Measurements from ENCODE around the gene FBXL4. TPM values are rescaled to one million over a fixed set of nuclear protein-coding genes. Genes with fewer than 3 reads are reported as not detected.

Gene FBXL4
- total and polyA plus RNA-seq, 2 of the 8 experiments (the other 6 are each of a cell fraction or from before 2014, with no cell fraction given) = 6.9 to 13.8 TPM

DNA sequence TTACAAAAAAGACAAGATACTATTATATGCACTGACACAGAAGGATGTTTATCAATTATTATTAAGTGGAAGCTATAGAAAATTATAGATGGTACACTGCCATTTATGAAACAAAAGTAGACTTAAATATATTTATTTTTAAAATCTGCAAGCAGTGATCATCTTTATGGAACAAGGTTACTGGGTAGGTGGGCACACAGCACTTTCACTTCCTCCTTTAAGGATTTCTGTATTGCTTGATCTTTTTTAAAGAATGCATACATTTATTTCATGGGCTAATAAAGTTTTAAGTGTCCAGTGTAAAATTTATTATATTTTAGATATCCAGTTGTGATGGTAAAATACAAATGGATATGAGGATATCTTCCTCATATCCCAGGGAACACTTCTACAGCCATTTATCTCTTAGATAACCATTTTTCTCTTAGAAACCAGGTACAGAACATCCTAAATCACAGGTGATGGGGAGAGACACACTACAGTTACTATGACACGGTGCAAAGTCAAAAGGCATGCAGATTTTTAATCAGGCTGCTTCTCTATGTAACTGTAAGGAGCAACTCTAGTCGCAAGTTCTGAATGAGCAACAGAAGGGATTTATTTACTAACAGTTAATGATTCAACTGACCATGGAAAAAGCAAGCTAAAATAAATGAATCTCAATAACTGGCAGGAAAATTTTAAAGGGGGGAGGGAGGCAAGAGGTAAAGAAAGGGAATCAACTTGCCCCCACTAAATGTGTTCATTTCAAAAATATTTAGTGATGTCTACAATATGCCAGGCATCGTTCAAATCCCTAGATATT, 2.2 kb downstream of the FBXL4 start (continued):
- TF ChIP-seq, protein P1, sequence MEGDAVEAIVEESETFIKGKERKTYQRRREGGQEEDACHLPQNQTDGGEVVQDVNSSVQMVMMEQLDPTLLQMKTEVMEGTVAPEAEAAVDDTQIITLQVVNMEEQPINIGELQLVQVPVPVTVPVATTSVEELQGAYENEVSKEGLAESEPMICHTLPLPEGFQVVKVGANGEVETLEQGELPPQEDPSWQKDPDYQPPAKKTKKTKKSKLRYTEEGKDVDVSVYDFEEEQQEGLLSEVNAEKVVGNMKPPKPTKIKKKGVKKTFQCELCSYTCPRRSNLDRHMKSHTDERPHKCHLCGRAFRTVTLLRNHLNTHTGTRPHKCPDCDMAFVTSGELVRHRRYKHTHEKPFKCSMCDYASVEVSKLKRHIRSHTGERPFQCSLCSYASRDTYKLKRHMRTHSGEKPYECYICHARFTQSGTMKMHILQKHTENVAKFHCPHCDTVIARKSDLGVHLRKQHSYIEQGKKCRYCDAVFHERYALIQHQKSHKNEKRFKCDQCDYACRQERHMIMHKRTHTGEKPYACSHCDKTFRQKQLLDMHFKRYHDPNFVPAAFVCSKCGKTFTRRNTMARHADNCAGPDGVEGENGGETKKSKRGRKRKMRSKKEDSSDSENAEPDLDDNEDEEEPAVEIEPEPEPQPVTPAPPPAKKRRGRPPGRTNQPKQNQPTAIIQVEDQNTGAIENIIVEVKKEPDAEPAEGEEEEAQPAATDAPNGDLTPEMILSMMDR (IDR thresholded peaks at IDR 0.05; ENCODE audit: control extremely low read depth in 1 of 3, insufficient read depth in 1 of 3, low read depth in 1 of 3, low read length in 3 of 3) = no peak
- no peak for TF ChIP-seq POLR2A (IDR thresholded peaks at IDR 0.05; ENCODE audit: control extremely low read depth in 1 of 2, low read depth in 2 of 2, low read length in 2 of 2)
- TF ChIP-seq SUZ12 (IDR thresholded peaks at IDR 0.05; ENCODE audit: low read length) = no peak
- TF ChIP-seq RXRA (IDR thresholded peaks at IDR 0.05; ENCODE audit: insufficient read depth, low read depth, low read length) = no peak
- TF ChIP-seq RFX5 (IDR thresholded peaks at IDR 0.05; ENCODE audit: borderline replicate concordance, low read depth, low read length) = no peak
- no peak for TF ChIP-seq JUN (IDR thresholded peaks at IDR 0.05; ENCODE audit: low read depth, low read length)
- no peak for TF ChIP-seq TAF1 (IDR thresholded peaks at IDR 0.05; ENCODE audit: low read depth, low read length)
- no peak for TF ChIP-seq YY1 (IDR thresholded peaks at IDR 0.05; ENCODE audit: low read depth, low read length)
- TF ChIP-seq GTF2F1 (IDR thresholded peaks at IDR 0.05; ENCODE audit: borderline replicate concordance, low read depth, low read length) = no peak
- TF ChIP-seq EGR1 (IDR thresholded peaks at IDR 0.05; ENCODE audit: borderline replicate concordance, low read depth, low read length) = no peak
- TF ChIP-seq SAP30 (IDR thresholded peaks at IDR 0.05; ENCODE audit: insufficient read depth, insufficient replicate concordance, low read length) = no peak

All from H1 (cell line).